GM18517 (cell line): ENCODE data around the gene ATF7IP2.
"Not testable (repeated sequence)": the region's sequence is repeated elsewhere in the genome, so short reads cannot be mapped to it uniquely, and the experiment has no call there.

Source experiments
- ATAC-seq: cut with Tn5 transposase; IDR thresholded peaks from one replicate; pipeline ENCODE4 v1.9.1; 2021; ENCODE audit warnings: mild to moderate bottlenecking, moderate library complexity; ENCODE audit not compliant: unreplicated experiment

The ATF7IP2 gene

GRCh38 chr16:10505286-10505685 is 119.4 kb downstream of the ATF7IP2 start:
- ATAC-seq = not testable (repeated sequence)

- ATAC-seq = no peak
These were observed 123.7 kb downstream of the ATF7IP2 start for GRCh38 chr16:10509534-10510025.

- ATAC-seq = no peak
These were observed 124.4 kb downstream of the ATF7IP2 start for GRCh38 chr16:10510279-10510678.

GRCh38 chr16:10511829-10512228 is 126.0 kb downstream of the ATF7IP2 start:
- no peak for ATAC-seq

GRCh38 chr16:10514369-10515055 is 128.7 kb downstream of the ATF7IP2 start:
- peak; percentile 57 for ATAC-seq

- ATAC-seq = no peak
These were observed 132.0 kb downstream of the ATF7IP2 start for GRCh38 chr16:10517868-10518267.

- ATAC-seq = no peak
These were observed 132.7 kb downstream of the ATF7IP2 start for GRCh38 chr16:10518479-10519041.

GRCh38 chr16:10519297-10519696 is 133.4 kb downstream of the ATF7IP2 start:
- no peak for ATAC-seq

GRCh38 chr16:10519929-10520868 is 134.3 kb downstream of the ATF7IP2 start:
- no peak for ATAC-seq

- no peak for ATAC-seq
These were observed 135.2 kb downstream of the ATF7IP2 start for GRCh38 chr16:10520869-10521578.

GRCh38 chr16:10521681-10522274 is 135.9 kb downstream of the ATF7IP2 start:
- ATAC-seq = no peak

- no peak for ATAC-seq
These were observed 137.1 kb downstream of the ATF7IP2 start for GRCh38 chr16:10522966-10523365.

GRCh38 chr16:10525214-10525825 is 139.5 kb downstream of the ATF7IP2 start:
- no peak for ATAC-seq

GRCh38 chr16:10526962-10527361 is 141.1 kb downstream of the ATF7IP2 start:
- ATAC-seq = no peak

GRCh38 chr16:10528635-10529034 is 142.8 kb downstream of the ATF7IP2 start:
- ATAC-seq = no peak

- no peak for ATAC-seq
These were observed 144.2 kb downstream of the ATF7IP2 start for GRCh38 chr16:10529895-10530669.

GRCh38 chr16:10530685-10531084 is 144.8 kb downstream of the ATF7IP2 start:
- no peak for ATAC-seq

GRCh38 chr16:10531582-10531981 is 145.7 kb downstream of the ATF7IP2 start:
- ATAC-seq = no peak
